HEK293 (cell line): ENCODE data around the gene LPGAT1.
A peak's percentile ranks its signal among the peaks of the same experiment; 100 is the strongest.

Experiments
- CTCF ChIA-PET: fragments of 350-600 bp; formaldehyde crosslinking; extraction: SDS; loops from one replicate; lab custom pipeline; 2021; ENCODE audit warnings: antibody characterized with exemption; lab: Yijun Ruan, JAX
- POLR2A ChIA-PET: fragments of 300-600 bp; formaldehyde crosslinking; extraction: SDS; loops from one replicate; lab custom pipeline; 2020; ENCODE audit warnings: antibody characterized with exemption, inconsistent platforms; lab: Yijun Ruan, JAX
- H3K27ac ChIP-seq: fragments of 200-500 bp; sonication (Bioruptor generic); 2 replicates; pipeline ENCODE4 v1.5.1; 2014; ENCODE audit warnings: low read depth, low read length, control low read depth, inconsistent platforms; ENCODE audit errors: extremely low read depth
- H3K36me3 ChIP-seq, 2 experiments: fragments of 200-500 bp in 1 of 2; sonication (Bioruptor generic) in 1 of 2; 1 replicate in 1 of 2; 2 replicates in 1 of 2; pipeline ENCODE4 v1.5.1; 2014 to 2017; ENCODE audit warnings: inconsistent platforms in 2 of 2, low read length in 2 of 2; ENCODE audit not compliant: control insufficient read depth in 2 of 2, insufficient read depth in 1 of 2
- H3K4me1 ChIP-seq: fragments of 200-500 bp; sonication (Bioruptor generic); 2 replicates; pipeline ENCODE4 v1.5.1; 2014; ENCODE audit warnings: mild to moderate bottlenecking, low read length, inconsistent platforms; ENCODE audit not compliant: control insufficient read depth, insufficient read depth
- H3K4me3 ChIP-seq: 2 replicates; pipeline ENCODE4 v1.5.1; 2011; ENCODE audit warnings: low read depth, mild to moderate bottlenecking, control low read depth, low read length, moderate library complexity
- H3K9me3 ChIP-seq: fragments of 200-500 bp; sonication (Bioruptor generic); 2 replicates; pipeline ENCODE4 v1.5.1; 2014; ENCODE audit warnings: low read depth, low read length, inconsistent platforms; ENCODE audit not compliant: control insufficient read depth, insufficient read depth
- KLF8 ChIP-seq: fragments of 450-650 bp; formaldehyde crosslinking; IDR thresholded peaks from 2 replicates; pipeline ENCODE4 v1.5.1; 2016; ENCODE audit warnings: missing biosample characterization, missing genetic modification characterization
- KLF9 ChIP-seq: fragments of 450-650 bp; formaldehyde crosslinking; IDR thresholded peaks from 2 replicates; pipeline ENCODE4 v1.5.1; 2016; ENCODE audit warnings: missing biosample characterization, missing genetic modification characterization, low read depth
- MYNN ChIP-seq: fragments of 450-650 bp; formaldehyde crosslinking; IDR thresholded peaks from 2 replicates; pipeline ENCODE4 v1.5.1; 2016; ENCODE audit warnings: missing biosample characterization, missing genetic modification characterization, borderline replicate concordance
- SP7 ChIP-seq: fragments of 450-650 bp; formaldehyde crosslinking; IDR thresholded peaks from 2 replicates; pipeline ENCODE4 v1.5.1; 2016; ENCODE audit warnings: missing biosample characterization, missing genetic modification characterization
- TCF7L2 ChIP-seq: IDR thresholded peaks from 2 replicates; pipeline ENCODE4 v1.6.1; 2011; ENCODE audit warnings: low read depth, mild to moderate bottlenecking, inconsistent platforms, low read length, moderate library complexity, borderline replicate concordance
- TRIM28 ChIP-seq: IDR thresholded peaks from 2 replicates; pipeline ENCODE4 v1.6.1; 2011; ENCODE audit warnings: low read length, control low read depth, borderline replicate concordance
- ZBTB48 ChIP-seq: fragments of 450-650 bp; formaldehyde crosslinking; IDR thresholded peaks from 2 replicates; pipeline ENCODE4 v1.5.1; 2016; ENCODE audit warnings: missing biosample characterization, missing genetic modification characterization
- ZBTB8A ChIP-seq: fragments of 450-650 bp; formaldehyde crosslinking; IDR thresholded peaks from 2 replicates; pipeline ENCODE4 v1.5.1; 2016; ENCODE audit warnings: missing biosample characterization, missing genetic modification characterization
- ZFP37 ChIP-seq: fragments of 450-650 bp; formaldehyde crosslinking; IDR thresholded peaks from 2 replicates; pipeline ENCODE4 v1.5.1; 2016; ENCODE audit warnings: missing biosample characterization, missing genetic modification characterization
- ZNF155 ChIP-seq: fragments of 450-650 bp; formaldehyde crosslinking; IDR thresholded peaks from 2 replicates; pipeline ENCODE4 v1.5.1; 2016; ENCODE audit warnings: missing biosample characterization, missing genetic modification characterization
- ZNF266 ChIP-seq: fragments of 450-650 bp; formaldehyde crosslinking; IDR thresholded peaks from 2 replicates; pipeline ENCODE4 v1.5.1; 2016; ENCODE audit warnings: missing biosample characterization, missing genetic modification characterization, low read depth
- ZNF302 ChIP-seq: fragments of 450-650 bp; formaldehyde crosslinking; IDR thresholded peaks from 2 replicates; pipeline ENCODE4 v1.5.1; 2016; ENCODE audit warnings: missing biosample characterization, missing genetic modification characterization, low read depth
- ZNF335 ChIP-seq: fragments of 450-650 bp; formaldehyde crosslinking; conservative IDR thresholded peaks from 2 replicates; pipeline ENCODE4 v1.5.1; 2016; ENCODE audit warnings: missing biosample characterization, missing genetic modification characterization
- ZNF366 ChIP-seq: fragments of 450-650 bp; formaldehyde crosslinking; conservative IDR thresholded peaks from 2 replicates; pipeline ENCODE4 v1.5.1; 2016; ENCODE audit warnings: missing biosample characterization, missing genetic modification characterization
- ZNF37A ChIP-seq: fragments of 450-650 bp; IDR thresholded peaks from 2 replicates; pipeline ENCODE4 v1.5.1; 2018; ENCODE audit warnings: missing biosample characterization, missing genetic modification characterization
- ZNF404 ChIP-seq: fragments of 450-650 bp; formaldehyde crosslinking; IDR thresholded peaks from 2 replicates; pipeline ENCODE4 v1.5.1; 2017; ENCODE audit warnings: missing biosample characterization, missing genetic modification characterization
- ZNF549 ChIP-seq: fragments of 450-650 bp; IDR thresholded peaks from 2 replicates; pipeline ENCODE4 v1.5.1; 2018; ENCODE audit warnings: missing biosample characterization, missing genetic modification characterization, mild to moderate bottlenecking, inconsistent platforms, moderate library complexity
- ZNF624 ChIP-seq: fragments of 450-650 bp; formaldehyde crosslinking; IDR thresholded peaks from 2 replicates; pipeline ENCODE4 v1.5.1; 2017; ENCODE audit warnings: missing biosample characterization, missing genetic modification characterization
- TF ChIP-seq, protein P1 (sequence below): fragments of 450-650 bp; formaldehyde crosslinking; IDR thresholded peaks from 2 replicates; pipeline ENCODE4 v1.5.1; 2016; ENCODE audit warnings: missing biosample characterization, missing genetic modification characterization
- TF ChIP-seq, protein P2 (sequence below): fragments of 450-650 bp; formaldehyde crosslinking; IDR thresholded peaks from 2 replicates; pipeline ENCODE4 v1.5.1; 2017; ENCODE audit warnings: missing biosample characterization, mild to moderate bottlenecking, missing genetic modification characterization, moderate library complexity
- TF ChIP-seq, protein P3 (sequence below): fragments of 450-650 bp; formaldehyde crosslinking; conservative IDR thresholded peaks from 2 replicates; pipeline ENCODE4 v1.5.1; 2016; ENCODE audit warnings: low read depth, missing biosample characterization, missing genetic modification characterization
- TF ChIP-seq, protein P4 (sequence below): fragments of 450-650 bp; formaldehyde crosslinking; IDR thresholded peaks from 2 replicates; pipeline ENCODE4 v1.5.1; 2016; ENCODE audit warnings: missing biosample characterization, missing genetic modification characterization
- TF ChIP-seq, protein P5 (sequence below): fragments of 450-650 bp; formaldehyde crosslinking; conservative IDR thresholded peaks from 2 replicates; pipeline ENCODE4 v1.5.1; 2016; ENCODE audit warnings: low read depth, missing biosample characterization, missing genetic modification characterization

Gene LPGAT1

DNA sequence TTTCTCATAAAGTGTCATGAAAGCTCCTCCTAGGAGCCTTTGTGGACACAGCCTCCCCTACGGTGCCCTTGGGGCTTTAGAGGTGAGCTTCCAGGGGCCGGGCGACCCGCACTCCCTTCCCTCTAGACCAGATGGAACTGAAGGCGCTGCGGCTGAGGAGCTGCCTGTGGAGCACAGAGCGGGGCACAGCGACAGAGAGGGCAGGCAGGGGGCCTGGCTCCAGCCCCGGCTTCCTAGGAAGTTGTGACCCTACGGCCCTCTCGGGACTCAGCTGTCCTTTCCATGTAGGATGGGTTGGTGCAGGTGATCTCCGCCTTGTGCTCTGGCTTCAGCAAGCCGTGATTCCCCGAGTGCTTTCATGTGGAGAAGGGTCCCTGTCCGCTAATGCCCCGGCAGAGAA, 131.5 kb downstream of the LPGAT1 start:
- no peak overlapping the region for H3K27ac ChIP-seq

DNA sequence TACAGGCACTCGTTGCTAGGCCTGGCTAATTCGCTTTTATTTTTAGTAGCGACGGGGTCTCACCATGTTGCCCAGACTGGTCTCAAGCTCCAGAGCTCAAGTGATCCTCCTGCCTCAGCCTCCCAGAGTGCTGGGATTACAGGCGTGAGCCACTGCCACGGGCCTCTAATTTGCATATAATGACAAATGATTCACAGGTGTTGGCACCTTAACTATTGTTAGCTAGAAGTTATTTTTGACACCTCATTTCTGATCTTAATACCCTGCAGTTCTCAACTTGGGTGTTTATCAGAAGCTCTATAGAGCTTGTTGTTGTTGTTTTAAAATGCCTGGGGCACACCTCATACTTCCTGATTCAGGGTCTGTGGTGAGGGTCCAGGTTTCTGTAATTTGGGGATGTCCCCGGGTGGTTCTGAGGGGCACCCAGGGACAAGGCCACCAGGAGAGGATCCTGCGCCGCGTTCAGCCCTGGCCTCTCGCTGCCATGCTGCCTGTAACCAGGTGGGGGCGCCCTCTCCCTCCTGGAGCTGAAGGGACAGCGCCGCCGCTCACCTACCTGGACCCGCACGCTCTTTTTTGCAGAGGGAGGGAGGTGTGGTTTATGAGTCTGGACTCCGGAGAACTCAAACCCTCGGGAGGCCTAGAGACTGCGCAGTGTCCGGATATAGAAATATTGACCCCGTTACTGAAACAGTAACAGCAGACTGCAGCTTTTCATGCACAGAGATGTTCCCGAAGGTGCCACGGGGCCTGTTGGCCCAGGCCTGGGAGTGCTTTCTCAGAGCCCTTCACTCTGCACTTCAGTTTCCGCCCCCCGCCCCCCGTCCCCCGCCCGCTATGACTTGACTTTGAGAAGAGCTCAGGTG, 132.2 kb downstream of the LPGAT1 start:
- CTCF ChIA-PET, result interaction anchor here (0.5 to 5.2 kb wide), 73 partner anchors 11 to 760 kb away, joined by 3 to 60 read pairs (median 4); partner anchors contain the start of genes DTL, INTS7 and NEK2
- Histone ChIP-seq H3K9me3 (no peaks in the 10 kb centered on the region), H3K4me3 (no peak overlapping the region), H3K4me1 (no peaks in the 10 kb centered on the region), H3K27ac (no peak overlapping the region), H3K36me3 (no peaks in the 10 kb centered on the region)
- POLR2A ChIA-PET, result interaction anchor here (1.6 kb wide), 1 partner anchor 23 kb away, joined by 3 read pairs; no protein-coding TSS in a partner anchor
- TF ChIP-seq, protein P1, sequence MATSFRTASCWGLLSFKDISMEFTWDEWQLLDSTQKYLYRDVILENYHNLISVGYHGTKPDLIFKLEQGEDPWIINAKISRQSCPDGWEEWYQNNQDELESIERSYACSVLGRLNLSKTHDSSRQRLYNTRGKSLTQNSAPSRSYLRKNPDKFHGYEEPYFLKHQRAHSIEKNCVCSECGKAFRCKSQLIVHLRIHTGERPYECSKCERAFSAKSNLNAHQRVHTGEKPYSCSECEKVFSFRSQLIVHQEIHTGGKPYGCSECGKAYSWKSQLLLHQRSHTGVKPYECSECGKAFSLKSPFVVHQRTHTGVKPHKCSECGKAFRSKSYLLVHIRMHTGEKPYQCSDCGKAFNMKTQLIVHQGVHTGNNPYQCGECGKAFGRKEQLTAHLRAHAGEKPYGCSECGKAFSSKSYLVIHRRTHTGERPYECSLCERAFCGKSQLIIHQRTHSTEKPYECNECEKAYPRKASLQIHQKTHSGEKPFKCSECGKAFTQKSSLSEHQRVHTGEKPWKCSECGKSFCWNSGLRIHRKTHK (tag by site-specific recombination), result no peak
- no peak for TF ChIP-seq ZNF549 (tag by site-specific recombination)
- TF ChIP-seq ZNF366 (tag by site-specific recombination), result 0 out of 2 replicates have a peak, but pooled peaks have one; percentile 39
- TF ChIP-seq, protein P2, sequence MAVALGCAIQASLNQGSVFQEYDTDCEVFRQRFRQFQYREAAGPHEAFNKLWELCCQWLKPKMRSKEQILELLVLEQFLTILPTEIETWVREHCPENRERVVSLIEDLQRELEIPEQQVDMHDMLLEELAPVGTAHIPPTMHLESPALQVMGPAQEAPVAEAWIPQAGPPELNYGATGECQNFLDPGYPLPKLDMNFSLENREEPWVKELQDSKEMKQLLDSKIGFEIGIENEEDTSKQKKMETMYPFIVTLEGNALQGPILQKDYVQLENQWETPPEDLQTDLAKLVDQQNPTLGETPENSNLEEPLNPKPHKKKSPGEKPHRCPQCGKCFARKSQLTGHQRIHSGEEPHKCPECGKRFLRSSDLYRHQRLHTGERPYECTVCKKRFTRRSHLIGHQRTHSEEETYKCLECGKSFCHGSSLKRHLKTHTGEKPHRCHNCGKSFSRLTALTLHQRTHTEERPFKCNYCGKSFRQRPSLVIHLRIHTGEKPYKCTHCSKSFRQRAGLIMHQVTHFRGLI (tag by site-specific recombination), result no peak
- no peak for TF ChIP-seq TCF7L2
- TF ChIP-seq ZNF302 (tag by site-specific recombination), result no peak
- TF ChIP-seq ZNF266, result no peak
- TF ChIP-seq SP7, result peak; percentile 70

More for the DNA sequence above, 131.5 kb downstream of the LPGAT1 start:
- TF ChIP-seq ZFP37 (no peak), ZBTB8A (no peak), ZNF404 (tag by site-specific recombination) (no peak), MYNN (no peak), ZNF155 (no peak), ZNF335 (tag by site-specific recombination) (no peak), KLF9 (tag by site-specific recombination) (no peak), ZNF37A (tag by site-specific recombination) (no peak), ZBTB48 (tag by site-specific recombination) (no peak), TRIM28 (no peak), ZNF624 (tag by site-specific recombination) (no peak), KLF8 (no peak)
- TF ChIP-seq, protein P3, sequence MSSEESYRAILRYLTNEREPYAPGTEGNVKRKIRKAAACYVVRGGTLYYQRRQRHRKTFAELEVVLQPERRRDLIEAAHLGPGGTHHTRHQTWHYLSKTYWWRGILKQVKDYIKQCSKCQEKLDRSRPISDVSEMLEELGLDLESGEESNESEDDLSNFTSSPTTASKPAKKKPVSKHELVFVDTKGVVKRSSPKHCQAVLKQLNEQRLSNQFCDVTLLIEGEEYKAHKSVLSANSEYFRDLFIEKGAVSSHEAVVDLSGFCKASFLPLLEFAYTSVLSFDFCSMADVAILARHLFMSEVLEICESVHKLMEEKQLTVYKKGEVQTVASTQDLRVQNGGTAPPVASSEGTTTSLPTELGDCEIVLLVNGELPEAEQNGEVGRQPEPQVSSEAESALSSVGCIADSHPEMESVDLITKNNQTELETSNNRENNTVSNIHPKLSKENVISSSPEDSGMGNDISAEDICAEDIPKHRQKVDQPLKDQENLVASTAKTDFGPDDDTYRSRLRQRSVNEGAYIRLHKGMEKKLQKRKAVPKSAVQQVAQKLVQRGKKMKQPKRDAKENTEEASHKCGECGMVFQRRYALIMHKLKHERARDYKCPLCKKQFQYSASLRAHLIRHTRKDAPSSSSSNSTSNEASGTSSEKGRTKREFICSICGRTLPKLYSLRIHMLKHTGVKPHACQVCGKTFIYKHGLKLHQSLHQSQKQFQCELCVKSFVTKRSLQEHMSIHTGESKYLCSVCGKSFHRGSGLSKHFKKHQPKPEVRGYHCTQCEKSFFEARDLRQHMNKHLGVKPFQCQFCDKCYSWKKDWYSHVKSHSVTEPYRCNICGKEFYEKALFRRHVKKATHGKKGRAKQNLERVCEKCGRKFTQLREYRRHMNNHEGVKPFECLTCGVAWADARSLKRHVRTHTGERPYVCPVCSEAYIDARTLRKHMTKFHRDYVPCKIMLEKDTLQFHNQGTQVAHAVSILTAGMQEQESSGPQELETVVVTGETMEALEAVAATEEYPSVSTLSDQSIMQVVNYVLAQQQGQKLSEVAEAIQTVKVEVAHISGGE, result no peak
- TF ChIP-seq, protein P4, sequence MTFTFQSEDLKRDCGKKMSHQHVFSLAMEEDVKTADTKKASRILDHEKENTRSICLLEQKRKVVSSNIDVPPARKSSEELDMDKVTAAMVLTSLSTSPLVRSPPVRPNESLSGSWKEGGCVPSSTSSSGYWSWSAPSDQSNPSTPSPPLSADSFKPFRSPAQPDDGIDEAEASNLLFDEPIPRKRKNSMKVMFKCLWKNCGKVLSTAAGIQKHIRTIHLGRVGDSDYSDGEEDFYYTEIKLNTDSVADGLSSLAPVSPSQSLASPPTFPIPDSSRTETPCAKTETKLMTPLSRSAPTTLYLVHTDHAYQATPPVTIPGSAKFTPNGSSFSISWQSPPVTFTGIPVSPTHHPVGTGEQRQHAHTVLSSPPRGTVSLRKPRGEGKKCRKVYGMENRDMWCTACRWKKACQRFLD (tag by site-specific recombination), result no peak
- TF ChIP-seq, protein P5, sequence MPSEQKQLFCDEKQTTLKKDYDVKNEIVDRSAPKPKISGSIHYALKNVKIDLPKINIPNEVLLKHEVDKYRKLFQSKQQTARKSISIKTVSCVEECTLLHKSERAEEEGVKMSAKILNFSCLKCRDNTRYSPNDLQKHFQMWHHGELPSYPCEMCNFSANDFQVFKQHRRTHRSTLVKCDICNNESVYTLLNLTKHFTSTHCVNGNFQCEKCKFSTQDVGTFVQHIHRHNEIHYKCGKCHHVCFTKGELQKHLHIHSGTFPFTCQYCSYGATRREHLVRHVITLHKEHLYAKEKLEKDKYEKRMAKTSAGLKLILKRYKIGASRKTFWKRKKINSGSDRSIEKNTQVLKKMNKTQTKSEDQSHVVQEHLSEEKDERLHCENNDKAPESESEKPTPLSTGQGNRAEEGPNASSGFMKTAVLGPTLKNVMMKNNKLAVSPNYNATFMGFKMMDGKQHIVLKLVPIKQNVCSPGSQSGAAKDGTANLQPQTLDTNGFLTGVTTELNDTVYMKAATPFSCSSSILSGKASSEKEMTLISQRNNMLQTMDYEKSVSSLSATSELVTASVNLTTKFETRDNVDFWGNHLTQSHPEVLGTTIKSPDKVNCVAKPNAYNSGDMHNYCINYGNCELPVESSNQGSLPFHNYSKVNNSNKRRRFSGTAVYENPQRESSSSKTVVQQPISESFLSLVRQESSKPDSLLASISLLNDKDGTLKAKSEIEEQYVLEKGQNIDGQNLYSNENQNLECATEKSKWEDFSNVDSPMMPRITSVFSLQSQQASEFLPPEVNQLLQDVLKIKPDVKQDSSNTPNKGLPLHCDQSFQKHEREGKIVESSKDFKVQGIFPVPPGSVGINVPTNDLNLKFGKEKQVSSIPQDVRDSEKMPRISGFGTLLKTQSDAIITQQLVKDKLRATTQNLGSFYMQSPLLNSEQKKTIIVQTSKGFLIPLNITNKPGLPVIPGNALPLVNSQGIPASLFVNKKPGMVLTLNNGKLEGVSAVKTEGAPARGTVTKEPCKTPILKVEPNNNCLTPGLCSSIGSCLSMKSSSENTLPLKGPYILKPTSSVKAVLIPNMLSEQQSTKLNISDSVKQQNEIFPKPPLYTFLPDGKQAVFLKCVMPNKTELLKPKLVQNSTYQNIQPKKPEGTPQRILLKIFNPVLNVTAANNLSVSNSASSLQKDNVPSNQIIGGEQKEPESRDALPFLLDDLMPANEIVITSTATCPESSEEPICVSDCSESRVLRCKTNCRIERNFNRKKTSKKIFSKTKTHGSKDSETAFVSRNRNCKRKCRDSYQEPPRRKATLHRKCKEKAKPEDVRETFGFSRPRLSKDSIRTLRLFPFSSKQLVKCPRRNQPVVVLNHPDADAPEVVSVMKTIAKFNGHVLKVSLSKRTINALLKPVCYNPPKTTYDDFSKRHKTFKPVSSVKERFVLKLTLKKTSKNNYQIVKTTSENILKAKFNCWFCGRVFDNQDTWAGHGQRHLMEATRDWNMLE (tag by site-specific recombination), result no peak
- TF ChIP-seq, all 188 proteins: peak for 0
- POLR2A ChIA-PET, result interaction anchor here (1.6 kb wide), 1 partner anchor 24 kb away, joined by 3 read pairs; no protein-coding TSS in a partner anchor
- H3K9me3 ChIP-seq, result no peaks in the 10 kb centered on the region
- H3K36me3 ChIP-seq, result no peaks in the 10 kb centered on the region
- CTCF ChIA-PET, result interaction anchor here (0.5 to 5.2 kb wide), 49 partner anchors 10 to 757 kb away, joined by 3 to 60 read pairs (median 5); partner anchors contain the start of genes DTL, INTS7 and NEK2
- H3K4me3 ChIP-seq, result no peak overlapping the region
- no peaks in the 10 kb centered on the region for H3K4me1 ChIP-seq
